NCI-H2196 treated with DMSO at 0.1 percent for 48 hours (cell line): ENCODE data around the gene PGAP6.
"Not testable (repeated sequence)": the region's sequence is repeated elsewhere in the genome, so short reads cannot be mapped to it uniquely, and the experiment has no call there.

Experiments
- DNase-seq: peaks from one replicate; lab custom pipeline; 2025; ENCODE audit not compliant: unreplicated experiment; lab: John Stamatoyannopoulos, UW

PGAP6 gene

DNA sequence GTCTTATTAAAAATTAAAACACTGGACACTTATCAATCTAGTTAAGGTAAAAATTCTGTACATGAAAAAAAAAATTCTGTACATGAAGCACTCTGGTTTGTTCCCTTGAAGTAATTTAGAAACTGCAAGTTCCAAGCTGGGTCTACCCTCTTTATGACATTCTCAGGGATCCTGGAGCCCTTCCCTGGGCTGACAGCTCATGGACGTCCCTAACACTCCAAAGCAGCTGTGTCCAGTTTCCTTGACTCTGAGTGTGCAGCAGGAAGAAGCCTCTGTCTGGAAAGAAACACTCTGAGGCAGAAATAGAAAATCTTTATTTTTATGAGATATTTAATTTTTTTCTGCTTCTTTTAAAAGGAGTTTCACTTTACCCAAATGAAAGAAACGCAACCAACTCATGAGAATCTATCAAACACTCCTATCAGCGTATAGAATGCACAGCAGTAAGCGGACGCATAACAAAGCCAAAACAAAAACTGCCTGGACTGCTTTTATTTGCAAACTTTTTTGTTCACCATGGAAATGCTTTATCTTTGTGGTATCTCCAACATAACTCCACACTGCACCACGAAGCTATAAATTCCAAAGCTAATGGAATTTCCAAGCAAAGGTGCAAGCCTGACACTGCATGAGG lies 50.5 kb downstream of the PGAP6 start:
- not testable (repeated sequence) for DNase-seq

DNA sequence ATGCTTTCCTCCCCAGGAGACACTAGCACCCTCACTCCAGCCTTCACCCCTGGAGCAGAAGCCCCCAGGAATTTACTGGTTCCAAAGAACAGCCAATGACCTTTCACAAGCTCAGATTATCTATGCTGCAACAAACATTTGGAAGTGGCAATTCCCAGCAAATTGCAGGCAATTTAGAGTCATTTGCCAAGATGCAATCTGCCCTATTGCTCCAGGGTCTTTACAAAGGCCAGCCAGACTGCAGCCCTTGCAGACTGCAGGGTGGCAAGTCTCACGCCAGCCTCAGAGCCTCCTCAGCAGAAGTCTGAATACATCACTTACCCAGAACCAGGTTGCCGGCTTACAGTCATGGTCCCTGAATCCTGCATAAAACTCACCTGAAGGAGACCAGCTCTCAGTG lies 51.0 kb downstream of the PGAP6 start:
- no peak for DNase-seq

DNA sequence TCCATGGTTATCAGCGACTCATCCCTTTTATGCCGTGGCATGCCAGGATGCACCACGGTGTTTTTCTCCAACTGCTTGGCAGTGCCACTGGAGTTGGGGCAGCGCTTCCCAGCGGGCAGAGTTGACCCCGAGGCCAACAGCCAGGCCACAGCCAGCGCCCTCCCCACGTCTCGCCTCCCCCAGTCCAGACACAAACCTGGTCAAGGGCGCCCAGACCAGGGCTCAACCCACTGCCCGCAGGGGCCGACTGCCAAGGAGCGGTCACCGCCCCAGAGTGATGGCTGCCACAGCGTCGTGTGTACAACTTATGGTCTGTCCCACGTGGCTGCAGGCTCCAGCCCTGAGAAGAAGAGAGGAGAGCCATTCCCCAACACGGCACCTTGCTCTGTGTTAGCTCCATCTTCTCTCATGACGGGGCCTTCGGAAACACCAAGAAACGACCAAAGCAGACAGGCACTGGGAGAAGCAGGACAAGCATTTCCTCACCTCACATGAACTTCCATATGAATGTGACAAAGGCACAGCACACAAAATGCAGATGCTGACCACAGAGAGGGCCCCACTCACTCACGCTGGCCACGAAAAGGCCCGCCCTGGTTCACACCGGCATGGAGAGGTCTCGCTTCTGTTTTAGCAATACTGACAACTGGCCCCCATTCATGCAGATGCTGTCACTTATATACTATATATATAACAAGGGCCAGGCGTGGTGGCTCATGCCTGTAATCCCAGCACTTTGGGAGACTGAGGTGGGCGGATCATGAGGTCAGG lies 56.2 kb downstream of the PGAP6 start:
- DNase-seq, result no peak

DNA sequence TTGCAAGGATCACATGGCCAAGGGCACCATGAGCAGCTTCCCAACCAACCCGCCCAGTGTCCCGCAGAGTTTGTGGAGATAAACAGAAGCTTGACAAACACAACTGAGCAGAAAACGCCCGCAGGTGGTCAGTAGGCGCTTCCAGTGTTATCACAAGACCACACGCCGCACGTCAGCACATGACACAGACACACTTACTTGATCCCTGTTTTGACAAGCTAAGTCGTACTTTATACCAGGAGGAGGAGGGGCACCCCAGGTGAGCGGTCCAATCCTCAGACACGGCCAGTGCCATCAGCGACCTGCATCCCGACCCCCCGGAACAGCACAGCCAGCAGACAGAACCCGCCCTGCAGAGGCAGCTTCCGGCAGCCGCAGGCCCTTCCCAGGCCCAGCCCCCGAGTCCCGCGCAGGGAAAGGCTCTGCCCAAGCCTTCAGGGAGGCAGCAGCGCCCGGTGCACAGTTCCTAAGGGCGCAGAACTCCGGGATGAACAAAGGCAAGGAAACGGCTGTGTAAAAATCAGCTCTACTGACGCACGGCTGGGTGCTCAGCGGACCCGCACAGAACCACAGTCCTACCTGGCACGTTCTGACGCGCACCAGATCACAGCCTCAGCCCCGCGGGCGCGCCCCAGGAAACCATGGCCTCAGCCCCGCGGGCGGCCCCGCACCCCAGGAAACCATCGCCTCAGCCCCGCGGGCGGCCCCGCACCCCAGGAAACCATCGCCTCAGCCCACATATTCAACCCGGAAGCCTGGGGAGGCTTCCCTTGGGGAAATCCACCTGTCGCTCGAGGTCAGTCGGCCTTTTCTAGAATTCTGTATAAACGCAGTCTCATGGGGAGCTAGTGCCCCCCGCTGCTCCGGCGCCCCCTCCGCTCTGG lies 57.1 kb downstream of the PGAP6 start:
- DNase-seq, result no peak

DNA sequence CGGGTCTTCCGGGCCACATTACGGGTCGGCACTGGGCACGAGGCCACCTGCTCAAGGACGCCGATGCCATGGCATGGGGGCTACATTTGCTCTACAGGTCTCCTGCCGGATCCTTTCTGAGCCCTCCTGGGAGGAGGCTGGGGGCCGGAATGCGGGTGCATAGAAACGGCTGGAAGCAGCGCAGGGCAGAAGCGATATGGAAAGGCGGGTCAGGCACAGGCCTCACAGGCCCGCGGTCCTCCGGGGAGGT lies 57.7 kb downstream of the PGAP6 start:
- no peak for DNase-seq

DNA sequence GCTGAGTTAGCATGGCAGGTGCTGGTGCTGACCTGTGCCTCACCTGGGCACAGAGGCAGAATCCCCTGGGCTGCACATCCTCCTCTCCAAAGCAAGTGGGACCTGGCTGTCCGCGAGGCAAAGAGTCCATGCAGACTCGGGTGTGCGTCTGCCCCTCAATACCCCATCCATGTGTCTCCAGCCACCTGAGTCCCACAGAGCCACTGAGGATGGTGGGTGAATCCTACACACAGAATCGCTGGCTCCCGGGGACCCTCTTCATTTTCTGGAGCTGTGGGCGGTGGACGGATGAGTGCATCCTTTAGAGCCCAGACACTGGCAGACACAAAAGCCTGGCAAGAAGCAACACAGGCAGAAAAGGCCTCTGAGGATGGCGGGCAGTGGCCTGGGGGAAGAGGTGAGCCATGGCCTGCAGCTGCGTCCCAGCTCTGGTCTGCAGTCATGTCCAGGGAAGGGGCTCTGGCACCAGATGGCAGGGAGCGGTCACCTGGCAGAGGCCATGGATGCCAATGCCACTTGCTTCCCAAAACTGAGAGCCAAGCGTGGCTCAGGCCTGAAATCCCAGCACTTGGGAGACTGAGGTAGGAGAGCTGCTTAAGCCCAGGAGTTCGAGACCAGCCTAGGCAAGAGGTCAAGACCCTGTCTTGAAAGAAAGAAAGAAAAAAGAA lies 59.2 kb downstream of the PGAP6 start:
- DNase-seq, result no peak

DNA sequence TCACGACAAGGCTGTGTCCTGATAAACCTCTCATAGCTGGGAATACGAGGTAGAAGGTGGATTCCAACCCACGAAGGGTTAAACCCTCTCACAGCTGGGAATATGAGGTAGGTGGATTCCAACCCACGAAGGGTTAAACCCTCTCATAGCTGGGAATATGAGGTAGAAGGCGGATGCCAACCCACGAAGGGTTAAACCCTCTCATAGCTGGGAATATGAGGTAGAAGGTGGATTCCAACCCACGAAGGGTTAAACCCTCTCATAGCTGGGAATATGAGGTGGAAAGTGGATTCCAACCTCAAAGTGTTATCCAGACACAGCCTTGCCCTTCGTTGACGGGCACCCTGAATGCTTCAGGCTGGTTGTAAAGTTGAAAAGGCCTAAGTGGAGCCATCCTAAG lies 60.2 kb downstream of the PGAP6 start:
- no peak for DNase-seq
